Pancreas (tissue), 10 donors: ENCODE measurements around the gene C8B. TPM values are rescaled to one million over a fixed set of nuclear protein-coding genes. Genes with fewer than 3 reads are reported as not detected.

ENCODE experiments used
- ATAC-seq, 4 donors: fragments of 200-7000 bp; cut with Tn5 transposase; one replicate each; pipeline versions ENCODE4 v1.8.0 to v1.9.1; 2020; ENCODE audit warnings: mild to moderate bottlenecking in 4 of 4, moderate library complexity in 4 of 4
- DNase-seq, 6 donors: peaks; one replicate each; pipeline ENCODE4 v3.0.0-alpha.2; 2020
- FAIRE-seq: peaks from 2 replicates; lab custom pipeline; 2012; peaks lifted over from hg19 to GRCh38; lab: Jason Lieb, UNC
- H3K27ac ChIP-seq, 4 donors: fragments of 200-600 bp; sonication (generic); 1 replicate in 3 of 4; 2 replicates in 1 of 4; pipeline versions ENCODE4 v1.5.0 to v1.8.0; 2020
- H3K27me3 ChIP-seq, 4 donors: fragments of 200-600 bp; one replicate each; pipeline ENCODE4 v1.8.0; 2021
- H3K36me3 ChIP-seq, 3 donors: fragments of 200-600 bp; sonication (generic) in 1 of 3; one replicate each; pipeline versions ENCODE4 v1.5.0 to v1.8.0; 2020 to 2021
- H3K4me1 ChIP-seq, 3 donors: fragments of 200-600 bp; one replicate each; pipeline ENCODE4 v1.8.0; 2021
- H3K4me3 ChIP-seq, 4 donors: fragments of 200-600 bp; sonication (generic) in 2 of 4; one replicate each; pipeline versions ENCODE4 v1.5.0 to v1.8.0; 2020 to 2021
- H3K9me3 ChIP-seq, 4 donors: fragments of 200-600 bp; one replicate each; pipeline ENCODE4 v1.8.0; 2021
- CTCF ChIP-seq, 4 donors: fragments of 200-600 bp; sonication (generic) in 3 of 4; IDR thresholded peaks; one replicate each; pipeline versions ENCODE4 v1.5.0 to v1.8.0; 2021; ENCODE audit warnings: antibody characterized with exemption in 4 of 4
- WGBS, 2 donors: extraction: QIAGEN DNeasy Blood & Tissue Kit; methylation state at CpG; one replicate each; pipeline ENCODE4 v1.1.7; 2013; 5-methylcytosine and 5-hydroxymethylcytosine counted together
- intact Hi-C, 3 donors: fragments of 100-400 bp; cut with DNase I; formaldehyde crosslinking; loops; one replicate each; pipeline versions ENCODE4 v1.11.1 to v1.14.2; 2022
- polyA plus RNA-seq, 2 donors: library from polyadenylated mRNA; stranded (reverse); fragments of 200-250 nt; gene quantifications; one replicate each; pipeline ENCODE4 v1.2.3, GENCODE V29; 2013
- total RNA-seq, 6 donors: library from RNA; stranded (reverse); fragmentation: NEBNext Ultra II Directional in 4 of 6; extraction: Animal tissue kit (Norgen Biotek cat#: 25700) in 4 of 6; gene quantifications; one replicate each; pipeline versions ENCODE4 v1.2.1 to v1.2.4, GENCODE V29; 2021 to 2023
- donor health status: healthy with polysubstance abuse.
- donor health status: DM: no; HTN: no; CAD: no; lungs with moderate emphysema.
- donor health status: DM: no; HTN: no; CAD: no.
- donor health status: control.
- donor health status: control.
- donor health status: Bipolar disorder and iron deficiency.
- donor health status: DM: yes; HTN: yes; CAD: no.
- donor health status: DM: no; HTN: no; CAD: no.
- donor health status: DM: no; HTN: no; CAD: no.
- donor health status: DM: yes; HTN: yes; CAD: no.

C8B gene
- total and polyA plus RNA-seq, 8 donors, result 0.05 to 0.28 (median 0.18) TPM; not detected in 4

- no peaks in the 10 kb centered on the region for H3K27me3 ChIP-seq
- H3K4me1 ChIP-seq, result no peaks in the 10 kb centered on the region
- WGBS, 2 donors, result 69 to 79% methylated on average over 4 of the region's 4 CpGs
- DNase-seq (no peak), ATAC-seq (no peak), FAIRE-seq (no peak)
- intact Hi-C loops, result no loop called here
- H3K27ac ChIP-seq, result no peak overlapping the region
- TF ChIP-seq CTCF (IDR thresholded peaks at IDR 0.05), result no peak
- H3K4me3 ChIP-seq, result no peak overlapping the region
- no peaks in the 10 kb centered on the region for H3K36me3 ChIP-seq
- no peaks in the 10 kb centered on the region for H3K9me3 ChIP-seq
Measured at GRCh38 chr1:56927171-56927570, 38.6 kb downstream of the C8B start.

- Histone ChIP-seq H3K4me1 (peaks cover under 1% of the 10 kb centered on the region in 3 donors), H3K36me3 (no peaks in the 10 kb centered on the region), H3K27ac (no peak overlapping the region), H3K4me3 (no peak overlapping the region), H3K9me3 (no peaks in the 10 kb centered on the region), H3K27me3 (no peaks in the 10 kb centered on the region)
- TF ChIP-seq CTCF (IDR thresholded peaks at IDR 0.05), result no peak
- peak in 3 of 4 donors; percentile 28 to 83 (median 58) for ATAC-seq
- DNase-seq, result no peak
- intact Hi-C loops, result no loop called here
- FAIRE-seq, result no peak
Measured at GRCh38 chr1:56925193-56925592, 40.6 kb downstream of the C8B start.

GRCh38 chr1:56924116-56924515 is 41.7 kb downstream of the C8B start:
- intact Hi-C loops, result no loop called here
- 91 to 96% methylated on average over 5 of the region's 5 CpGs for WGBS, 2 donors
- H3K4me3 ChIP-seq, result no peak overlapping the region
- H3K27ac ChIP-seq, result no peak overlapping the region
- no peak for FAIRE-seq
- no peaks in the 10 kb centered on the region for H3K27me3 ChIP-seq
- no peaks in the 10 kb centered on the region for H3K9me3 ChIP-seq
- TF ChIP-seq CTCF (IDR thresholded peaks at IDR 0.05), result no peak
- ATAC-seq, result no peak
- no peak for DNase-seq
- H3K4me1 ChIP-seq, result peaks cover 5 to 11% (median 11%) of the 10 kb centered on the region in 3 donors
- H3K36me3 ChIP-seq, result no peaks in the 10 kb centered on the region

- ATAC-seq, result no peak
- H3K27ac ChIP-seq, result no peak overlapping the region
- 62 to 94% methylated on average over 3 of the region's 3 CpGs for WGBS, 2 donors
- intact Hi-C loops, result no loop called here
- H3K27me3 ChIP-seq, result no peaks in the 10 kb centered on the region
- DNase-seq, result no peak
- no peaks in the 10 kb centered on the region for H3K36me3 ChIP-seq
- H3K4me3 ChIP-seq, result no peak overlapping the region
- peaks cover 5 to 17% (median 13%) of the 10 kb centered on the region in 3 donors for H3K4me1 ChIP-seq
- FAIRE-seq, result no peak
- no peaks in the 10 kb centered on the region for H3K9me3 ChIP-seq
- TF ChIP-seq CTCF (IDR thresholded peaks at IDR 0.05), result no peak
Measured at GRCh38 chr1:56923201-56923600, 42.6 kb downstream of the C8B start.

GRCh38 chr1:56922507-56922906 is 43.3 kb downstream of the C8B start:
- TF ChIP-seq CTCF (IDR thresholded peaks at IDR 0.05), result no peak
- no peaks in the 10 kb centered on the region for H3K36me3 ChIP-seq
- DNase-seq (no peak), FAIRE-seq (no peak), ATAC-seq (no peak)
- 98 to 100% methylated on average over 1 of the region's 1 CpG for WGBS, 2 donors
- no peaks in the 10 kb centered on the region for H3K9me3 ChIP-seq
- intact Hi-C loops, result no loop called here
- no peaks in the 10 kb centered on the region for H3K27me3 ChIP-seq
- no peak overlapping the region for H3K27ac ChIP-seq
- H3K4me1 ChIP-seq, result peaks cover 5 to 17% (median 13%) of the 10 kb centered on the region in 3 donors
- no peak overlapping the region for H3K4me3 ChIP-seq
